Measurements from ENCODE around the gene TRIP13. TPM values are rescaled to one million over a fixed set of nuclear protein-coding genes. Genes with fewer than 3 reads are reported as not detected.
A peak's percentile ranks its signal among the peaks of the same experiment; 100 is the strongest.

Gene TRIP13
- total and polyA plus RNA-seq, 9 of the 15 experiments (the other 6 are each of a cell fraction or from before 2014, with no cell fraction given): 24.1 to 116 (median 53.2) TPM

- TF ChIP-seq, protein P1, sequence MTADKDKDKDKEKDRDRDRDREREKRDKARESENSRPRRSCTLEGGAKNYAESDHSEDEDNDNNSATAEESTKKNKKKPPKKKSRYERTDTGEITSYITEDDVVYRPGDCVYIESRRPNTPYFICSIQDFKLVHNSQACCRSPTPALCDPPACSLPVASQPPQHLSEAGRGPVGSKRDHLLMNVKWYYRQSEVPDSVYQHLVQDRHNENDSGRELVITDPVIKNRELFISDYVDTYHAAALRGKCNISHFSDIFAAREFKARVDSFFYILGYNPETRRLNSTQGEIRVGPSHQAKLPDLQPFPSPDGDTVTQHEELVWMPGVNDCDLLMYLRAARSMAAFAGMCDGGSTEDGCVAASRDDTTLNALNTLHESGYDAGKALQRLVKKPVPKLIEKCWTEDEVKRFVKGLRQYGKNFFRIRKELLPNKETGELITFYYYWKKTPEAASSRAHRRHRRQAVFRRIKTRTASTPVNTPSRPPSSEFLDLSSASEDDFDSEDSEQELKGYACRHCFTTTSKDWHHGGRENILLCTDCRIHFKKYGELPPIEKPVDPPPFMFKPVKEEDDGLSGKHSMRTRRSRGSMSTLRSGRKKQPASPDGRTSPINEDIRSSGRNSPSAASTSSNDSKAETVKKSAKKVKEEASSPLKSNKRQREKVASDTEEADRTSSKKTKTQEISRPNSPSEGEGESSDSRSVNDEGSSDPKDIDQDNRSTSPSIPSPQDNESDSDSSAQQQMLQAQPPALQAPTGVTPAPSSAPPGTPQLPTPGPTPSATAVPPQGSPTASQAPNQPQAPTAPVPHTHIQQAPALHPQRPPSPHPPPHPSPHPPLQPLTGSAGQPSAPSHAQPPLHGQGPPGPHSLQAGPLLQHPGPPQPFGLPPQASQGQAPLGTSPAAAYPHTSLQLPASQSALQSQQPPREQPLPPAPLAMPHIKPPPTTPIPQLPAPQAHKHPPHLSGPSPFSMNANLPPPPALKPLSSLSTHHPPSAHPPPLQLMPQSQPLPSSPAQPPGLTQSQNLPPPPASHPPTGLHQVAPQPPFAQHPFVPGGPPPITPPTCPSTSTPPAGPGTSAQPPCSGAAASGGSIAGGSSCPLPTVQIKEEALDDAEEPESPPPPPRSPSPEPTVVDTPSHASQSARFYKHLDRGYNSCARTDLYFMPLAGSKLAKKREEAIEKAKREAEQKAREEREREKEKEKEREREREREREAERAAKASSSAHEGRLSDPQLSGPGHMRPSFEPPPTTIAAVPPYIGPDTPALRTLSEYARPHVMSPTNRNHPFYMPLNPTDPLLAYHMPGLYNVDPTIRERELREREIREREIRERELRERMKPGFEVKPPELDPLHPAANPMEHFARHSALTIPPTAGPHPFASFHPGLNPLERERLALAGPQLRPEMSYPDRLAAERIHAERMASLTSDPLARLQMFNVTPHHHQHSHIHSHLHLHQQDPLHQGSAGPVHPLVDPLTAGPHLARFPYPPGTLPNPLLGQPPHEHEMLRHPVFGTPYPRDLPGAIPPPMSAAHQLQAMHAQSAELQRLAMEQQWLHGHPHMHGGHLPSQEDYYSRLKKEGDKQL (CRISPR knock-in tag; IDR thresholded peaks at IDR 0.05; ENCODE audit: borderline replicate concordance): no peak
- TF ChIP-seq RBM14 (IDR thresholded peaks at IDR 0.05; ENCODE audit: borderline replicate concordance, insufficient read depth, low read depth, low read length) (no peak), COPS2 (conservative IDR thresholded peaks at IDR 0.05) (no peak), CREB5 (CRISPR knock-in tag; IDR thresholded peaks at IDR 0.05) (no peak), CXXC5 (CRISPR knock-in tag; IDR thresholded peaks at IDR 0.05) (peak; percentile 89), ZEB2 (IDR thresholded peaks at IDR 0.05) (peak; percentile 48; the same call in 1 of the 2 replicates), ZC3H4 (CRISPR knock-in tag; IDR thresholded peaks at IDR 0.05; ENCODE audit: borderline replicate concordance) (no peak), TEAD2 (tag; IDR thresholded peaks at IDR 0.05) (no peak), FUS (optimal IDR thresholded peaks at IDR 0.05; ENCODE audit: low read depth, low read length) (no peak), ZNF511 (CRISPR knock-in tag; IDR thresholded peaks at IDR 0.05) (no peak), ZNF707 (CRISPR knock-in tag; conservative IDR thresholded peaks at IDR 0.05) (no peak), ATF7 (IDR thresholded peaks at IDR 0.05) (peak; percentile 63; the same call in 1 of the 2 replicates), KDM1A (IDR thresholded peaks at IDR 0.05) (no peak), DACH1 (IDR thresholded peaks at IDR 0.05; ENCODE audit: partially characterized antibody) (no peak), TRIM24 (IDR thresholded peaks at IDR 0.05) (peak; percentile 30 to 73; a peak in 2 of 4 replicates), ZNF79 (CRISPR knock-in tag; IDR thresholded peaks at IDR 0.05; ENCODE audit: low read depth) (no peak)
- TF ChIP-seq, protein P2, sequence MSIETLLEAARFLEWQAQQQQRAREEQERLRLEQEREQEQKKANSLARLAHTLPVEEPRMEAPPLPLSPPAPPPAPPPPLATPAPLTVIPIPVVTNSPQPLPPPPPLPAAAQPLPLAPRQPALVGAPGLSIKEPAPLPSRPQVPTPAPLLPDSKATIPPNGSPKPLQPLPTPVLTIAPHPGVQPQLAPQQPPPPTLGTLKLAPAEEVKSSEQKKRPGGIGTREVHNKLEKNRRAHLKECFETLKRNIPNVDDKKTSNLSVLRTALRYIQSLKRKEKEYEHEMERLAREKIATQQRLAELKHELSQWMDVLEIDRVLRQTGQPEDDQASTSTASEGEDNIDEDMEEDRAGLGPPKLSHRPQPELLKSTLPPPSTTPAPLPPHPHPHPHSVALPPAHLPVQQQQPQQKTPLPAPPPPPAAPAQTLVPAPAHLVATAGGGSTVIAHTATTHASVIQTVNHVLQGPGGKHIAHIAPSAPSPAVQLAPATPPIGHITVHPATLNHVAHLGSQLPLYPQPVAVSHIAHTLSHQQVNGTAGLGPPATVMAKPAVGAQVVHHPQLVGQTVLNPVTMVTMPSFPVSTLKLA (conservative IDR thresholded peaks at IDR 0.05): no peak; a peak in 1 of 4 replicates
Observed at GRCh38 chr5:963673-964531, 71.2 kb downstream of the TRIP13 start (continued).

Data from K562 (cell line).